OCI-LY7 (cell line): ENCODE results near the gene TULP1. TPM values are rescaled to one million over a fixed set of nuclear protein-coding genes. Genes with fewer than 3 reads are reported as not detected.

Experiments
- BruUV-seq: library from RNA; stranded (reverse); fragments of 400-500 nt; replicated peaks from 2 replicates; lab custom pipeline; 2021; lab: Mats Ljungman, UMichigan
- CTCF ChIA-PET: fragments of 300-600 bp; sonication (Branson Sonifier 250); formaldehyde crosslinking; loops from one replicate; lab custom pipeline; 2022; ENCODE audit warnings: antibody characterized with exemption; ENCODE audit not compliant: unreplicated experiment; lab: Charles Lee
- POLR2A ChIA-PET: fragments of 300-600 bp; sonication (Branson Sonifier 250); formaldehyde crosslinking; loops from one replicate; lab custom pipeline; 2022; ENCODE audit warnings: antibody characterized with exemption; lab: Charles Lee
- DNase-seq: peaks from one replicate; pipeline ENCODE4 v3.0.0-alpha.2; 2015; ENCODE audit warnings: low spot score
- H2AFZ ChIP-seq: fragments of 200-600 bp; sonication (generic), shearing (Covaris generic); 2 replicates; pipeline ENCODE4 v1.6.1; 2014; ENCODE audit warnings: mild to moderate bottlenecking, antibody characterized with exemption, low read length, moderate library complexity
- H3K27ac ChIP-seq: fragments of 200-600 bp; sonication (generic); 2 replicates; pipeline ENCODE4 v1.5.1; 2014; ENCODE audit warnings: mixed run types, low read depth, mild to moderate bottlenecking, moderate library complexity, low read length, inconsistent platforms; ENCODE audit not compliant: poor library complexity, severe bottlenecking
- H3K36me3 ChIP-seq: fragments of 200-600 bp; sonication (generic); 2 replicates; pipeline ENCODE4 v1.6.1; 2014; ENCODE audit warnings: mild to moderate bottlenecking, antibody characterized with exemption, low read length, moderate library complexity, mixed read lengths; ENCODE audit not compliant: insufficient read depth
- H3K4me1 ChIP-seq: fragments of 200-600 bp; sonication (generic); 2 replicates; pipeline ENCODE4 v1.5.1; 2014; ENCODE audit warnings: mild to moderate bottlenecking, low read length; ENCODE audit not compliant: insufficient read depth, poor library complexity, severe bottlenecking
- H3K4me2 ChIP-seq: fragments of 200-600 bp; sonication (generic); 2 replicates; pipeline ENCODE4 v1.6.1; 2014; ENCODE audit warnings: mild to moderate bottlenecking, low read length
- H3K4me3 ChIP-seq: fragments of 200-600 bp; sonication (generic); 2 replicates; pipeline ENCODE4 v1.5.1; 2014; ENCODE audit warnings: mild to moderate bottlenecking, low read depth, low read length; ENCODE audit not compliant: poor library complexity, severe bottlenecking
- H3K79me2 ChIP-seq: fragments of 200-600 bp; sonication (generic); 2 replicates; pipeline ENCODE4 v1.6.1; 2016; ENCODE audit warnings: low read depth, mild to moderate bottlenecking, low read length, moderate library complexity, mixed read lengths; ENCODE audit not compliant: insufficient read depth
- H3K9me2 ChIP-seq: fragments of 200-600 bp; sonication (generic); 2 replicates; pipeline ENCODE4 v1.6.1; 2016; ENCODE audit warnings: mild to moderate bottlenecking, low read length, mixed read lengths; ENCODE audit not compliant: insufficient read depth
- H3K9me3 ChIP-seq: fragments of 200-600 bp; sonication (generic); 2 replicates; pipeline ENCODE4 v1.6.1; 2014; ENCODE audit warnings: mild to moderate bottlenecking, mixed run types, low read length, mixed read lengths
- H4K20me1 ChIP-seq: fragments of 200-600 bp; sonication (generic); 2 replicates; pipeline ENCODE4 v1.6.1; 2014; ENCODE audit warnings: mild to moderate bottlenecking, antibody characterized with exemption, low read length, moderate library complexity, mixed read lengths; ENCODE audit not compliant: insufficient read depth
- EZH2phosphoT487 ChIP-seq: fragments of 200-600 bp; sonication (generic); IDR thresholded peaks from 2 replicates; pipeline ENCODE4 v1.6.1; 2018; ENCODE audit warnings: low read depth, borderline replicate concordance, mild to moderate bottlenecking, mixed run types, antibody characterized with exemption, low read length, moderate library complexity, mixed read lengths
- intact Hi-C: fragments of 100-400 bp; cut with micrococcal nuclease; formaldehyde crosslinking; loops from one replicate; pipeline ENCODE4 v1.10.0; 2022; ENCODE audit not compliant: unreplicated experiment
- total RNA-seq, 2 experiments: library from RNA; depleted of rRNA in 1 of 2; stranded (reverse); fragments of >200 nt in 1 of 2; shearing (Covaris generic) in 1 of 2; gene quantifications; 2 replicates each; pipeline ENCODE4 v1.2.3, GENCODE V29; 2014 to 2022
- TF ChIP-seq, protein P1 (sequence below): fragments of 200-600 bp; sonication (generic); conservative IDR thresholded peaks from 2 replicates; pipeline ENCODE4 v1.5.1; 2014; ENCODE audit warnings: mild to moderate bottlenecking, antibody characterized with exemption, low read length, moderate library complexity, mixed read lengths

The TULP1 gene
- total RNA-seq, 2 experiments from 2014 or later: not detected

- CTCF ChIA-PET: no interaction called here
- no peak overlapping the region for H2AFZ ChIP-seq
- H3K9me3 ChIP-seq: no peaks in the 10 kb centered on the region
- no peaks in the 10 kb centered on the region for H4K20me1 ChIP-seq
- no peak for TF ChIP-seq EZH2phosphoT487
- TF ChIP-seq, protein P1, sequence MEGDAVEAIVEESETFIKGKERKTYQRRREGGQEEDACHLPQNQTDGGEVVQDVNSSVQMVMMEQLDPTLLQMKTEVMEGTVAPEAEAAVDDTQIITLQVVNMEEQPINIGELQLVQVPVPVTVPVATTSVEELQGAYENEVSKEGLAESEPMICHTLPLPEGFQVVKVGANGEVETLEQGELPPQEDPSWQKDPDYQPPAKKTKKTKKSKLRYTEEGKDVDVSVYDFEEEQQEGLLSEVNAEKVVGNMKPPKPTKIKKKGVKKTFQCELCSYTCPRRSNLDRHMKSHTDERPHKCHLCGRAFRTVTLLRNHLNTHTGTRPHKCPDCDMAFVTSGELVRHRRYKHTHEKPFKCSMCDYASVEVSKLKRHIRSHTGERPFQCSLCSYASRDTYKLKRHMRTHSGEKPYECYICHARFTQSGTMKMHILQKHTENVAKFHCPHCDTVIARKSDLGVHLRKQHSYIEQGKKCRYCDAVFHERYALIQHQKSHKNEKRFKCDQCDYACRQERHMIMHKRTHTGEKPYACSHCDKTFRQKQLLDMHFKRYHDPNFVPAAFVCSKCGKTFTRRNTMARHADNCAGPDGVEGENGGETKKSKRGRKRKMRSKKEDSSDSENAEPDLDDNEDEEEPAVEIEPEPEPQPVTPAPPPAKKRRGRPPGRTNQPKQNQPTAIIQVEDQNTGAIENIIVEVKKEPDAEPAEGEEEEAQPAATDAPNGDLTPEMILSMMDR: no peak
- H3K36me3 ChIP-seq: no peaks in the 10 kb centered on the region
- POLR2A ChIA-PET: interaction anchor here (0.6 kb wide), 1 partner anchor 120 kb away, joined by 5 read pairs; no protein-coding TSS in a partner anchor
- no peak overlapping the region for H3K27ac ChIP-seq
- DNase-seq: no peak
- H3K4me3 ChIP-seq: no peak overlapping the region
- BruUV-seq: no TSS peak
- H3K4me1 ChIP-seq: no peaks in the 10 kb centered on the region
- no peak overlapping the region for H3K4me2 ChIP-seq
- H3K9me2 ChIP-seq: no peaks in the 10 kb centered on the region
- H3K79me2 ChIP-seq: no peaks in the 10 kb centered on the region
- intact Hi-C loops: loop anchor here (5.0 kb wide), 2 partner anchors 233 to 433 kb away; no protein-coding TSS in a partner anchor
Observed at GRCh38 chr6:35524380-35525020, 11.8 kb upstream of the TULP1 start.

GRCh38 chr6:35522660-35523658, 10.3 kb upstream of the TULP1 start:
- no peaks in the 10 kb centered on the region for H3K9me3 ChIP-seq
- peak overlapping the region; percentile 54; the same call in 1 of the 2 replicates for H2AFZ ChIP-seq
- ChIA-PET CTCF (interaction anchor here (0.5 to 1.4 kb wide), 28 partner anchors 12 to 1258 kb away, joined by 3 to 12 read pairs (median 5); partner anchors contain the start of gene DEF6), POLR2A (interaction anchor here (0.6 to 0.7 kb wide), 3 partner anchors 66 to 313 kb away, joined by 3 to 5 read pairs (median 3); no protein-coding TSS in a partner anchor)
- H3K9me2 ChIP-seq: no peaks in the 10 kb centered on the region
- no peaks in the 10 kb centered on the region for H3K79me2 ChIP-seq
- intact Hi-C loops: loop anchor here (1.0 to 5.0 kb wide), 3 partner anchors 214 to 434 kb away; partner anchors contain the start of gene ARMC12
- BruUV-seq: no TSS peak
- H3K4me2 ChIP-seq: peak overlapping the region; percentile 42; the same call in 1 of the 2 replicates
- H3K4me3 ChIP-seq: peak overlapping the region; percentile 6
- peak; percentile 72 for DNase-seq
- no peak overlapping the region for H3K27ac ChIP-seq
- H3K4me1 ChIP-seq: no peaks in the 10 kb centered on the region
- no peaks in the 10 kb centered on the region for H3K36me3 ChIP-seq
- no peaks in the 10 kb centered on the region for H4K20me1 ChIP-seq
- TF ChIP-seq, protein P1: peak; percentile 97
- TF ChIP-seq EZH2phosphoT487: no peak
